H9 (cell line): Measurements from ENCODE around the gene SPEF2. TPM values are rescaled to one million over a fixed set of nuclear protein-coding genes. Genes with fewer than 3 reads are reported as not detected.

Experiments
- DNase-seq: peaks from one replicate; pipeline ENCODE4 v3.0.0-alpha.2; 2017
- H2AFZ ChIP-seq: one replicate; pipeline ENCODE4 v1.6.1; 2013; ENCODE audit warnings: mild to moderate bottlenecking, low read length, control low read depth, moderate library complexity
- H2AK5ac ChIP-seq: 2 replicates; pipeline ENCODE4 v1.6.1; 2013; ENCODE audit warnings: low read length, control low read depth, mixed read lengths; ENCODE audit not compliant: insufficient read length
- H2BK120ac ChIP-seq: one replicate; pipeline ENCODE4 v1.6.1; 2013; ENCODE audit warnings: low read depth, mild to moderate bottlenecking, low read length, control low read depth, inconsistent platforms; ENCODE audit not compliant: poor library complexity, severe bottlenecking
- H2BK12ac ChIP-seq: 2 replicates; pipeline ENCODE4 v1.6.1; 2013; ENCODE audit warnings: low read length, control low read depth, mixed read lengths, low read depth; ENCODE audit not compliant: insufficient read length
- H2BK15ac ChIP-seq: 2 replicates; pipeline ENCODE4 v1.6.1; 2013; ENCODE audit warnings: low read depth, low read length, control low read depth
- H2BK20ac ChIP-seq: one replicate; pipeline ENCODE4 v1.6.1; 2013; ENCODE audit warnings: low read depth, mild to moderate bottlenecking, low read length, control low read depth, inconsistent platforms; ENCODE audit not compliant: poor library complexity, severe bottlenecking
- H2BK5ac ChIP-seq: 2 replicates; pipeline ENCODE4 v1.6.1; 2013; ENCODE audit warnings: low read length, control low read depth, mixed read lengths; ENCODE audit not compliant: insufficient read length
- H3K14ac ChIP-seq: 2 replicates; pipeline ENCODE4 v1.6.1; 2013; ENCODE audit warnings: low read length, control low read depth; ENCODE audit not compliant: insufficient read depth
- H3K18ac ChIP-seq: 2 replicates; pipeline ENCODE4 v1.6.1; 2013; ENCODE audit warnings: low read depth, mild to moderate bottlenecking, mixed read lengths, low read length, control low read depth; ENCODE audit not compliant: insufficient read length
- H3K23ac ChIP-seq: 2 replicates; pipeline ENCODE4 v1.6.1; 2013; ENCODE audit warnings: low read length, control low read depth, mixed read lengths, low read depth; ENCODE audit not compliant: insufficient read length
- H3K23me2 ChIP-seq: 2 replicates; pipeline ENCODE4 v1.6.1; 2013; ENCODE audit warnings: low read depth, mild to moderate bottlenecking, mixed read lengths, low read length, control low read depth; ENCODE audit not compliant: insufficient read length, poor library complexity, severe bottlenecking
- H3K27ac ChIP-seq: 2 replicates; pipeline ENCODE4 v1.5.1; 2013; ENCODE audit warnings: low read length, control low read depth, mixed read lengths, low read depth; ENCODE audit not compliant: insufficient read length
- H3K27me3 ChIP-seq: 2 replicates; pipeline ENCODE4 v1.6.1; 2013; ENCODE audit warnings: low read length, control low read depth, inconsistent platforms; ENCODE audit not compliant: insufficient read depth
- H3K4ac ChIP-seq: 2 replicates; pipeline ENCODE4 v1.6.1; 2013; ENCODE audit warnings: low read depth, mild to moderate bottlenecking, control low read depth, inconsistent platforms, low read length, moderate library complexity
- H3K4me1 ChIP-seq: 2 replicates; pipeline ENCODE4 v1.6.1; 2013; ENCODE audit warnings: low read length, control low read depth, inconsistent platforms; ENCODE audit not compliant: insufficient read depth
- H3K4me2 ChIP-seq: 2 replicates; pipeline ENCODE4 v1.6.1; 2013; ENCODE audit warnings: low read length, control low read depth, mixed read lengths; ENCODE audit not compliant: insufficient read length, insufficient read depth
- H3K56ac ChIP-seq: 2 replicates; pipeline ENCODE4 v1.6.1; 2013; ENCODE audit warnings: low read depth, mild to moderate bottlenecking, mixed read lengths, low read length, control low read depth; ENCODE audit not compliant: insufficient read length
- H3K79me1 ChIP-seq: 2 replicates; pipeline ENCODE4 v1.6.1; 2013; ENCODE audit warnings: low read depth, mild to moderate bottlenecking, moderate library complexity, low read length, control low read depth, inconsistent platforms; ENCODE audit not compliant: insufficient read depth, poor library complexity, severe bottlenecking
- H3K79me2 ChIP-seq: 2 replicates; pipeline ENCODE4 v1.6.1; 2013; ENCODE audit warnings: low read length, control low read depth, inconsistent platforms; ENCODE audit not compliant: insufficient read depth
- H3K9ac ChIP-seq: 2 replicates; pipeline ENCODE4 v1.6.1; 2013; ENCODE audit warnings: low read length, control low read depth, mixed read lengths; ENCODE audit not compliant: insufficient read length; ENCODE audit errors: extremely low read depth
- H3K9me3 ChIP-seq: one replicate; pipeline ENCODE4 v1.6.1; 2013; ENCODE audit warnings: low read depth, low read length, inconsistent platforms; ENCODE audit not compliant: control insufficient read depth
- H3T11ph ChIP-seq: one replicate; pipeline ENCODE4 v1.6.1; 2013; ENCODE audit warnings: mild to moderate bottlenecking, low read length, control low read depth, inconsistent platforms
- H4K20me1 ChIP-seq: one replicate; pipeline ENCODE4 v1.6.1; 2013; ENCODE audit not compliant: control insufficient read depth, insufficient read length, insufficient read depth
- H4K5ac ChIP-seq: 2 replicates; pipeline ENCODE4 v1.6.1; 2013; ENCODE audit warnings: low read depth, mild to moderate bottlenecking, mixed read lengths, low read length, control low read depth; ENCODE audit not compliant: insufficient read length
- H4K8ac ChIP-seq: replicated peaks from 2 replicates; pipeline ENCODE4 v1.6.1; 2013; ENCODE audit warnings: low read length, control low read depth, mixed read lengths, low read depth; ENCODE audit not compliant: insufficient read length
- H4K91ac ChIP-seq: 2 replicates; pipeline ENCODE4 v1.6.1; 2013; ENCODE audit warnings: low read depth, mild to moderate bottlenecking, moderate library complexity, mixed read lengths, low read length, control low read depth; ENCODE audit not compliant: insufficient read length
- H3K27ac Mint-ChIP-seq, 3 experiments: 2 replicates in 2 of 3; 3 replicates in 1 of 3; pipeline ENCODE4 v1.8.0; 2020 to 2021; ENCODE audit warnings: mixed read lengths in 3 of 3, mild to moderate bottlenecking in 1 of 3, moderate library complexity in 1 of 3
- H3K27me3 Mint-ChIP-seq: 2 replicates; pipeline ENCODE4 v1.8.0; 2021; ENCODE audit warnings: low read depth, mild to moderate bottlenecking, moderate library complexity, mixed read lengths
- H3K36me3 Mint-ChIP-seq, 3 experiments: 2 replicates in 2 of 3; 3 replicates in 1 of 3; pipeline ENCODE4 v1.8.0; 2020 to 2021; ENCODE audit warnings: low read depth in 3 of 3, mixed read lengths in 3 of 3; ENCODE audit not compliant: insufficient read depth in 1 of 3
- H3K4me1 Mint-ChIP-seq, 2 experiments: 2 replicates each; pipeline ENCODE4 v1.8.0; 2020; ENCODE audit warnings: mixed read lengths in 2 of 2
- H3K4me3 Mint-ChIP-seq, 2 experiments: 2 replicates in 1 of 2; 3 replicates in 1 of 2; pipeline ENCODE4 v1.8.0; 2020 to 2021; ENCODE audit warnings: mild to moderate bottlenecking in 2 of 2, mixed read lengths in 2 of 2, moderate library complexity in 1 of 2
- H3K9me3 Mint-ChIP-seq, 2 experiments: 2 replicates in 1 of 2; 3 replicates in 1 of 2; pipeline ENCODE4 v1.8.0; 2020; ENCODE audit warnings: mild to moderate bottlenecking in 2 of 2, mixed read lengths in 2 of 2, moderate library complexity in 1 of 2
- CTCF ChIP-seq: fragments of 200-600 bp; sonication (generic); conservative IDR thresholded peaks from 3 replicates; pipeline ENCODE4 v1.8.0; 2021; ENCODE audit warnings: antibody characterized with exemption, mild to moderate bottlenecking
- WGBS: extraction: QIAGEN DNeasy Blood & Tissue Kit; methylation state at CpG from one replicate; pipeline ENCODE4 v1.1.7; 2013; ENCODE audit warnings: missing lambda C conversion rate, low lambda C conversion rate, mixed read lengths; ENCODE audit not compliant: insufficient read length; ENCODE audit errors: extremely low coverage; 5-methylcytosine and 5-hydroxymethylcytosine counted together
- total RNA-seq: library from RNA; stranded (reverse); gene quantifications from 2 replicates; pipeline ENCODE4 v1.2.1, GENCODE V29; 2021

Gene SPEF2
- total RNA-seq, 1 experiment from 2014 or later: 1.0 TPM

GRCh38 chr5:35618781-35619180 lies 1.1 kb downstream of the SPEF2 start:
- Histone ChIP-seq H2AFZ (no peak overlapping the region), H3K9ac (no peak overlapping the region), H3K27me3 (peaks cover 5% of the 10 kb centered on the region; the same call in 1 of the 2 replicates), H4K8ac (no peak overlapping the region), H3K23me2 (peaks cover 9% of the 10 kb centered on the region), H3K23ac (no peak overlapping the region), H4K91ac (no peak overlapping the region), H3K4me2 (no peak overlapping the region), H3T11ph (no peak overlapping the region), H3K4ac (no peak overlapping the region), H4K20me1 (no peaks in the 10 kb centered on the region), H3K4me1 (no peaks in the 10 kb centered on the region), H2BK20ac (no peak overlapping the region), H2AK5ac (no peak overlapping the region), H4K5ac (no peak overlapping the region), H2BK5ac (no peak overlapping the region), H3K79me1 (no peaks in the 10 kb centered on the region), H2BK120ac (no peak overlapping the region), H3K18ac (no peak overlapping the region), H3K56ac (no peak overlapping the region), H2BK15ac (no peak overlapping the region), H2BK12ac (no peak overlapping the region), H3K27ac (no peak overlapping the region), H3K14ac (no peak overlapping the region), H3K9me3 (no peaks in the 10 kb centered on the region), H3K79me2 (no peaks in the 10 kb centered on the region)
- H3K9me3 Mint-ChIP-seq: peaks cover 0 to 2% of the 10 kb centered on the region in 2 experiments; a peak in 1 of 5 replicates
- H3K27ac Mint-ChIP-seq: no peak overlapping the region
- no peaks in the 10 kb centered on the region; a peak in 1 of 7 replicates for H3K36me3 Mint-ChIP-seq
- WGBS: no CpG with 5 or more reads among the region's 2 CpGs
- DNase-seq: no peak
- no peaks in the 10 kb centered on the region for H3K4me1 Mint-ChIP-seq
- H3K27me3 Mint-ChIP-seq: peaks cover 65% of the 10 kb centered on the region
- H3K4me3 Mint-ChIP-seq: peak overlapping the region in 1 of 2 experiments; percentile 90; a peak in 1 of 5 replicates
- no peak for TF ChIP-seq CTCF
